GM19351 (cell line): ENCODE data around the gene TFAM.

Source experiments
- ATAC-seq: cut with Tn5 transposase; IDR thresholded peaks from one replicate; pipeline ENCODE4 v1.9.1; 2021; ENCODE audit warnings: mild to moderate bottlenecking, moderate library complexity; ENCODE audit not compliant: unreplicated experiment

TFAM gene

DNA sequence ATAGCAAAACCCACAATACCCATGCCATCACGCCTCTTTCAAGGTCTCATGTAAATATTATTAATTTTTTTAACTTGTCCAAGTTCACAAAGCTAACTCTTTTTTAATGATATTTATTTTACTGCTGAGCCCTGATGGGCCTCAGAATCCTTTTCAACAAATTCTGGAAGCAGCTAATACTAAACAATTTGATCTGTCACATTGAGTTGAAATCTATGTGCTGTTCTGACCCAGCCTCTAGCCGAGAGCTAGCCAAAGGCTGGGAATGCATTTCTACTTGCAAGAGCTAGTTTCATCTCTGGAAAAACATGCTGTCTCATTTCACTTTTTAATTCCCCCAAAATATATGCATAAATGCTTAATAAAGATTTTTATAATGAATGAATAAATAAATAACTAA lies 47.9 kb downstream of the TFAM start:
- no peak for ATAC-seq

DNA sequence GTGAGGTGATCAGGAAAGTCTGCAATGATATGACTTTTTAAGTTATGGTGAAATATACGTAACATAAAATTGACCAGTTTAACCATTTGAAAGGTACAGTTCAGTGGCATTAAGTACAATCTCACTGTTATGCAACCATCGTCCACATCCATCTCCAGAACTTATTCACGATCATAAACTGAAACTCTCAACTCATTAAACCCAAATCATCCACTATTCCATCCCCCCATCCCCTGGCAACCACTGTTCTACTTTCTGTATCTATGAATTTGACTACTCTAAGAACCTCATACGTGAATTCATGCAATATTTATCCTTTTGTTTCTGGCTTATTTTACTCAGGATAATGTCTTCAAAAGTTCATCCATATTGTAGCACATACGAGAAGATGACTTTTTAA lies 48.4 kb downstream of the TFAM start:
- ATAC-seq, result no peak

DNA sequence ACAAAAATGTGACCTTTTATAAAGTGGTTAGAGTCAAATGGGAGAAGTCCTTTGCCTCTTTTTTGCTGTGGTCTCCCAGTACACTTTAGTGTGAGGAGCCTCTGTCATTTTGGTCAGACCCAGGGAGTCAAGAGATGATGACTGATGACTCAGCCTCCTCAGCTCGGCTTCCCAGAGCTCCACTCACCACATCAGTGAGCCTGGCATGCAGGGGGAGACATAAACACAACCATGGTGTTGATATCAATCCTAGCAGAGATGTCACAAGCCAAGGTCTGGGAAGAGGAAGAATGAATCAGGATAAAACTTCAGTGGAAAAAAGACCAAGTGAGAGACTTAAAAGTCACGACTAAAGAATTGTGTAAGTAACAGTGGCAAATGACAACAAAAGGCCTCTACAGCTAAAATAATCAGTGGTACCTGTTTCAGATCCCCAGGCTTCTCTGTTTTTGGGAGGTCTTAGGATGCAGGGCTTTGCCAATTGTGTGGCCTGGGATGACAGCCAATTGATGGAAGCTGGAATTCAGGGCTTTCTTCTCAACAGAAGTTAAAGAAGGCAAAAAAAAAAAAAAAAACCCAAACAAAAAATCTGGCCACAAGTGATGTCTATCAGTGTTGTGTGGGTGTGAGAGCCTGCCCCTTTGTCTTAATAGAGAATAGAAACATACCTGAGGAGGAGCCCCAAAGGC lies 50.2 kb downstream of the TFAM start:
- no peak for ATAC-seq

DNA sequence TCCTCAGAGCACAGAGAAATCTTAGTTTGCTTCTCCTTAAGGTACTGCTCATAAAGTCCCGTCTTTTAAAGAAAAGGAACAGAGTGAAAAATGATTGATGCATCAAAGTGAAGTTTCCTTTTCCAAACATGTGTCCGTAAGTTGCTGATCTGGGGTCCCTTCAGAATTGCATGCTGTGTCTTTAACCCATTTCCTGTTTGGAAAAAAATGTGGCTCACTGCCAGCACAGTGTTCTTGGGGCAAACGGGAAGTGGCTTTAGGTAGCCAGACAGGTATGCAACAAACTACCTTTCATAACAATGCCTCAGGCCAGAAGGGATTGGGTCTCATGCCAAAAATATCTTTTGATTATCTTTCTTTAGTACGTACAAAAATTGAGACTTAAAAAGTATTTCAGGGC lies 50.9 kb downstream of the TFAM start:
- ATAC-seq, result no peak

DNA sequence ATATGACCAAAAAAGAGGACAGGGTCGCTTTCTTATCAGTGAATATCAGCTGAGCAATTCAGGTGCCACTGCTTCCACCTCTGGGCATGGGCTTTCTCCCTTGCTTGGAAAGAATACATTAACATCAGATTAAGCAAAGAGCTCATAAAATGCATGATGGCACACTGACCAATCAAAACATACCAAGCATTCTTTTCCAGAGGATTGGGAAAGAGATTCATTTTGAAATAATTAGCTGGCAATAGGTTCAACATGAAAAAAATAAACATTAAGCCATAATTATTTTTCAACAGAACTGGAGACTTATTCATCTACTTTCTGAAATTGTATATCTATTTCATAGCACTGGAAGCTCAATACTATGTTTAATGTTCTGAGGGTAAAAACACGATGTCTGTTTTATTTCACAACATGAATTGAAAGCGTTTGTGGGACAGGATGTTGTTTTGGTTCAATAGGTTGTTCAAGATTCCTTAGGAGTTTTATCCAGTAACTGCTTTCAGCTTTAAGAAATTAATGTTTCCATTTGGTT lies 53.2 kb downstream of the TFAM start:
- ATAC-seq, result no peak

DNA sequence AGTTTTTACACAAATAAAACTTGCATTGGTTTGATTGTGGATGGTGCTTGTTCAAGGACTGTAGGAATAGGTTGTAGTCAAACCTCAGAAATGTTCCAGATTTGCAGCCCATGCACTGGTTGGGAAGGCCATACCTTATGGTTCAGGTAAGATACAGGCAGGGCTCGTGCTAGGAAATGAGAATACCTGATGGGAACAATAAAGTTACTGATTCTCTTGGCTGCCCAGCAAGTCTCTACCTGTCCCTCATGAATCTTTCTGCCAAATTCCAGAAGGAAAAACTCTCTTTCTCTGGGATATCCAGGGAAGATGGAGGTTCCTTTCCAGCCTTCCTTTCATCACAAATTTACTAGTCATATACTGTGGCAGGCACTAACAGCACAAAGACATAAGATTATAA lies 53.8 kb downstream of the TFAM start:
- ATAC-seq, result no peak

DNA sequence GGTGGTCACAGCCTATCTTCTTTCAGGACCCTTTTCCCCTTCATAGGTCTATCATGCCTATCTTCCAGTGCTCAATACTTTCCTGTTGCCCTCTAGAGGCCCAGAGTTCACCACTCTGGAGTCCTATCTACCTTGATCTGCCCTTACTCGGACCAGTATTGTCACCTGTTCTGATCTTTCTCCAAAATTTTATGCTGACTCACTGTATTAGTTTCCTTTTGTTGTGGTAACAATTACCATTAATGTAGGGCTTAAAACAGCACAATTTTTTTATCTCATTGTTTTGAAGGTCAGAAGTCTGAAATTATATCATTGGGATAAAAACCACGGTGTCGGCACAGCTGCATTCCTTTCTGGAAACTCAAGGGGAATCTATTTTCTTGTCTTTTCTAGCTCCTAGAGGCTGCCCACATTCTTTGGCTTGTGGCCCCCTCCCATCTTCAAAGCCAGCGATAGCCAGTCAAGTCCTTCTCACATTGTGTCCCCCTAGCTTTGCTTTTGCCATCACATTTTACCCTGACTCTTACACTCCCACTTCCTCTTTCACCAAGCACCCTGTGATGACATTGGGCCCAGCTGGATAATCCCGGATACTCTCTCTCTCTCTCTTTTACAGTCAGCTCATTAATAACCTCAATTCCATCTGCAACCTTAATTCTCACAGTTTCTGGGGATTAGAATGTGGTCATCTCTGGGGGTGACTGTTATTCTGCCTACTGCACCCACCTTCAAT lies 54.6 kb downstream of the TFAM start:
- no peak for ATAC-seq

DNA sequence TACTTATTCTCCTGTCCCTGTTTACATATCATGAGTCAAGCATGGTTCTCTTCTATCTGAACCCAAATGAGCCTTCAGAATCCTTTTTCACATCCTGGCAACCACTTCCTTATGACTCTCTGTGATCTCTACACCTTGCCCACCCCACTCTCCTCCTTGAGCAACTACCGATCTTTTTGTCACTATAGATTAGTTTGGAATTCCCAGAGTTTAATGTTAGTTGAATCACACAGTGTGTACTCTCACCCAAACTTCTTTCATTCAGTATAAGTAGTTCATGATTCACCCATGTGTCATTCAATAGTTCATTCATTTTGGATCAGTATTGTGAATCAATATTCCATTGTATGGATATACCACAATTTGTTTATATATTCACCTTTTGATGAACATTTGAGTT lies 55.3 kb downstream of the TFAM start:
- no peak for ATAC-seq

DNA sequence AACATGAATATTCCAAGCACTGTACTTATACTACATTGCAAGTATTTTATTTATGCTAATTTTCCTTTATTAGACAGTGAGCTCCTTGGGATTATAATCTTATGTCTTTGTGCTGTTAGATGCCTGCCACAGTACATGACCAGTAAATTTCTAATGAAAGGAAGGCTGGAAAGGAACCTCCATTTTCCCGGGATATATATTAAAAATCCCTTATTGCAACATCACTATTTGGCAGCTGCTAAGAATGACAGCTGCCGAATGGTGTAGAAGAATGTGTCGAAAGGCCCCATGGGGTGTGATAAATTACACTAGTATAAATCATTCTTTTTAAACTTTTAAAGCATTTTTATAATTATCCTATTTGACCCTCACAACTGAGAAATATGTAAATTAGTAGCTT lies 59.1 kb downstream of the TFAM start:
- ATAC-seq, result no peak

DNA sequence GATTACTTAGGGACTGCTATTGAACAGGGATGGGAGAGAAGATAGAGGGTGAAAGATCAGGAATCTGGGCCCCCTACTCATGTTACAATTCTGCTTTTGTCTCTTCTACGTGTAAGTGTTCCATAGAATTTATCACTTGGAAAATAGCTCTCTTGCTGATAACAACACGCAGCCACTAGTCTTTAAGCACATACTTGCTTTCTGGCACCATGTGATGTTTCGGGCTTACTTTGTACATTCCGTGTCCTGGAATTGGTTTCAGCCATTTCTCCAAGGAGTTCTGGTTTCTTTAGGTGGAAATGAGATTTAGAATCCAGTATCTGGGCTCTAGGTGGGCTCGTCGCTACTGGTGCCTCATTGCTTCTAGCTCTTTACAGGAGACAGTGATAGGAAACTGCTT lies 59.7 kb downstream of the TFAM start:
- no peak for ATAC-seq

DNA sequence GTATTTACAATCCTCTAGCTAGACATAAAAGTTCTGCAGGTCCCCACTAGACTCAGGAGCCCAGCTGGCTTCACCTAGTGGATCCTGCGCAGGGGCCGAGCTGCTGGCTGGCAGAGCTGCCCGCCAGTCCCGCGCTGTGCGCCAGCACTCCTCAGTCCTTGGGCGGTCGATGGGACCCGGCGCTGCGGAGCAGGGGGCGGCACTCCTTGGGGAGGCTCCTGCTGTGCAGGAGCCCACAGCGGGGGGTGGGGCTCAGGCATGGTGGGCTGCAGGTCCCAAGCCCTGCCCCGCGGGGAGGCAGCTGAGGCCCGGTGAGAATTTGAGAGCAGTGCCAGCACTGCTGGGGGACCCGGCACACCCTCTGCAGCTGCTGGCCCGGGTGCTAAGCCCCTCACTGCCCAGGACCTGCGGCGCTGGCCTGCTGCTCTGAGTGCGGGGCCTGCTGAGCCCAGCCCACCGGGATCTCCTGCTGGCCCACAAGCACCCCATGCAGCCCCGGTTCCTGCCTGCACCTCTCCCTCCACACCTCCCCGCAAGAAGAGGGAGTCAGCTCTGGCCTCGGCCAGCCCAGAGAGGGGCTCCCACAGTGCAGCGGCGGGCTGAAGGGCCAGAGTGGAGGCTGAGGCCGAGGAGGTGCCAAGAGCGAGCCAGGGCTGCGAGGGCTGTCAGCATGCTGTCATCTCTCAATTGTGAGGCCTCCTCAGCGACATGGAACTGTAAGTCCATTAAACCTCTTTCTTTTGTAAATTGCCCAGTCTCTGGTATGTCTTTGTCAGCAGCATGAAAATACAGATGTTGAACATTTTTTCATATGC lies 63.1 kb downstream of the TFAM start:
- ATAC-seq, result no peak
